ENCODE measurements around the gene SYNGAP1. TPM values are rescaled to one million over a fixed set of nuclear protein-coding genes. Genes with fewer than 3 reads are reported as not detected.

SYNGAP1 gene
- total and polyA plus RNA-seq, 9 of the 15 experiments (the other 6 are each of a cell fraction or from before 2014, with no cell fraction given), result 0.01 to 22.8 (median 3.2) TPM

GRCh38 chr6:33390767-33391277 is 29.0 kb upstream of the SYNGAP1 start (continued):
- TF ChIP-seq ETV6 (IDR thresholded peaks at IDR 0.05; ENCODE audit: borderline replicate concordance in 1 of 2, low read depth in 2 of 2, low read length in 1 of 2) (0 out of 4 replicates have a peak, but pooled peaks of 1 of the 2 experiments have one; percentile 5), ETV6 (CRISPR knock-in tag; IDR thresholded peaks at IDR 0.05; ENCODE audit: borderline replicate concordance) (no peak), ZNF583 (CRISPR knock-in tag; IDR thresholded peaks at IDR 0.05) (0 out of 2 replicates have a peak, but pooled peaks have one; percentile 66), HDAC3 (IDR thresholded peaks at IDR 0.05; ENCODE audit: borderline replicate concordance, partially characterized antibody) (peak; percentile 41), FIP1L1 (IDR thresholded peaks at IDR 0.05; ENCODE audit: low read depth, low read length, poor library complexity, severe bottlenecking) (no peak), ZNF12 (CRISPR knock-in tag; IDR thresholded peaks at IDR 0.05) (no peak), HINFP (tag; conservative IDR thresholded peaks at IDR 0.05; ENCODE audit: low read depth) (0 out of 2 replicates have a peak, but pooled peaks have one; percentile 49), NUFIP1 (IDR thresholded peaks at IDR 0.05; ENCODE audit: partially characterized antibody) (peak; percentile 77), ARID3B (CRISPR knock-in tag; IDR thresholded peaks at IDR 0.05; ENCODE audit: borderline replicate concordance) (no peak), KLF6 (CRISPR knock-in tag; IDR thresholded peaks at IDR 0.05; ENCODE audit: borderline replicate concordance) (peak; percentile 76; the same call in 1 of the 2 replicates), FOSL1 (tag; conservative IDR thresholded peaks at IDR 0.05) (0 out of 2 replicates have a peak, but pooled peaks have one; percentile 61), PHF8 (IDR thresholded peaks at IDR 0.05; ENCODE audit: borderline replicate concordance, low read length) (peak; percentile 31; the same call in 1 of the 2 replicates), DPF2 (IDR thresholded peaks at IDR 0.05) (peak; percentile 43; the same call in 1 of the 2 replicates), ZNF347 (CRISPR knock-in tag; IDR thresholded peaks at IDR 0.05; ENCODE audit: low read depth) (no peak)
